GM10248 (cell line): Measurements from ENCODE around the gene UNC13C.
A peak's percentile ranks its signal among the peaks of the same experiment; 100 is the strongest.
"Not testable (repeated sequence)": the region's sequence is repeated elsewhere in the genome, so short reads cannot be mapped to it uniquely, and the experiment has no call there.

ENCODE experiments used
- CTCF ChIA-PET: fragments of 300-600 bp; sonication (Branson Sonifier 250); formaldehyde crosslinking; extraction: SDS; loops from one replicate; lab custom pipeline; 2021; ENCODE audit warnings: antibody characterized with exemption; lab: Yijun Ruan, JAX
- POLR2A ChIA-PET: fragments of 350-650 bp; sonication (Branson Sonifier 250); formaldehyde crosslinking; extraction: SDS; loops from one replicate; lab custom pipeline; 2020; ENCODE audit warnings: antibody characterized with exemption; lab: Yijun Ruan, JAX
- DNase-seq: peaks from one replicate; pipeline ENCODE4 v3.0.0; 2012; ENCODE audit errors: extremely low spot score
- TF ChIP-seq, protein P1 (sequence below): IDR thresholded peaks from 2 replicates; pipeline ENCODE4 v1.5.1; 2012; ENCODE audit warnings: mild to moderate bottlenecking, low read depth; ENCODE audit errors: extremely low read depth, missing control alignments, control extremely low read depth

The UNC13C gene

DNA sequence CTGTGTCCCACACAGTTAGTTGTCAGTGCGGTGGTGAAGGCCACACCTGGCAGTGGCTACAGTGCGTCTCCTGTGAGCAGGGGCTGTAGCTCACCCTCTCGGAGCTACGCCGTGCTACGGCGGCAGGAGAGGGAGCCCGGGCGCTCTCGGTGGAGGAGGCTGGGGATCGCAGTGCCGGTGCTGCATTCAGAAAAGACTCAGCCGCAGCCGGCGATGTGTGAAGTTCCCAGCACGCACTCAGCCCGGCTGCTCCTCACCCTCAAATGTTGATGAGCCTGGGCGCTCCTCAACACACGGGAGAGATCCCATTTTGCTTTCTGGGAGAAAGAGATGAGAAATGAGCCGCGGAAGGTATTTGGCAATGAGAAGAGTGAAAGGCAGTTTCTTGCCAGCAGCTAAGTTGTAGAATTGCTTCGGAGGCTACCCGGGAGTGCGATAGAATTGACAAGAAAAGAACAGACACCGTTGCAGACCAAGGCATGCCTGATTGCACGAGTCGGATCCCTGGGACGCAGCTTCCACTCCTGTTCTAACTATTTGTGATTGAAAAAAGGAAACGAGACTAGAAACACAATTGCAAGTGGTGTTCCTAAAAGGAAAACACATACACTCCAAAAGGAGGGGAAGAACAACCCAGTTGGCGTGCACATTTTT lies at the start of gene UNC13C:
Gene UNC13C (plus strand): TSS at position 189 of the 654 bp plus-strand sequence. CDS start 34,463 bp downstream, outside the sequence.
- CTCF ChIA-PET, result no interaction called here
- POLR2A ChIA-PET, result no interaction called here
- DNase-seq, result no peak
- TF ChIP-seq, protein P1, sequence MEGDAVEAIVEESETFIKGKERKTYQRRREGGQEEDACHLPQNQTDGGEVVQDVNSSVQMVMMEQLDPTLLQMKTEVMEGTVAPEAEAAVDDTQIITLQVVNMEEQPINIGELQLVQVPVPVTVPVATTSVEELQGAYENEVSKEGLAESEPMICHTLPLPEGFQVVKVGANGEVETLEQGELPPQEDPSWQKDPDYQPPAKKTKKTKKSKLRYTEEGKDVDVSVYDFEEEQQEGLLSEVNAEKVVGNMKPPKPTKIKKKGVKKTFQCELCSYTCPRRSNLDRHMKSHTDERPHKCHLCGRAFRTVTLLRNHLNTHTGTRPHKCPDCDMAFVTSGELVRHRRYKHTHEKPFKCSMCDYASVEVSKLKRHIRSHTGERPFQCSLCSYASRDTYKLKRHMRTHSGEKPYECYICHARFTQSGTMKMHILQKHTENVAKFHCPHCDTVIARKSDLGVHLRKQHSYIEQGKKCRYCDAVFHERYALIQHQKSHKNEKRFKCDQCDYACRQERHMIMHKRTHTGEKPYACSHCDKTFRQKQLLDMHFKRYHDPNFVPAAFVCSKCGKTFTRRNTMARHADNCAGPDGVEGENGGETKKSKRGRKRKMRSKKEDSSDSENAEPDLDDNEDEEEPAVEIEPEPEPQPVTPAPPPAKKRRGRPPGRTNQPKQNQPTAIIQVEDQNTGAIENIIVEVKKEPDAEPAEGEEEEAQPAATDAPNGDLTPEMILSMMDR, result no peak

DNA sequence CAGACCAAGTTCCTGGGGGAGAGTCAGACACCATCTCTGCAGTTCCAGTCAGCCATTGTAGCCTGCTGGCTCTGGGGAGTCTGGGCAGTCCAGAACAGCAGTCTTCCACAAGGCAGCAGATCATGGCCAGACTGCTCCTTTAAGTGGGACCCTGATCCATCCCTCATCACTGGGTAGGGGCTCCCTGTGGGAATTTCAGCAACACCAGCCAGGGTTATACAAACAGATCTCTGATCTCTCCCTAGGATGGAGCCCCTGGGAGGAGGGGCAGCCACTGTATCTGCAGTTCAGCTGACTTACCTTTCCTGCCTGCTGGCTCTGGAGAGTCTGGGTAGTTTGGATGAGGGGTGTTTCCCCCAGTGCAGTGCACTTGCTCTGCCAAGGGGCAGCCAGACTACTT lies 42.1 kb upstream of the UNC13C start:
- no peak for DNase-seq
- POLR2A ChIA-PET, result no interaction called here
- CTCF ChIA-PET, result no interaction called here
- TF ChIP-seq, protein P1, result no peak

DNA sequence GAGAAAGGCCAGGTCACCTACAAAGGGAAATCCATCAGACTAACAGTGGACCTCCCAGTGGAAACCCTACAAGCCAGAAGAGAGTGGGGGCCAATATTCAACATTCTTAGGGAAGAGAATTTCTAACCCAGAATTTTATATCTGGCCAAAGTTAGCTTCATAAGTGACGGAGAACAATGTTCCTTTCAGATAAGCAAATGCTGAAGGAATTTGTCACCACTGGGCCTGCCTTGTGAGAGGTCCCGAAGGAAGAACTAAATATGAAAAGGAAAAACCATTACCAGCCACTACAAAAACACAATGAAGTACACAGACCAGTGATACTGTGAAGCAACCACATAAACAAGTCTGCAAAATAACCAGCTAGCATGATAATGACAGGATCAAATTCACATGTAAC lies 40.6 kb upstream of the UNC13C start:
- DNase-seq, POLR2A ChIA-PET: not testable (repeated sequence)
- CTCF ChIA-PET, result interaction anchor here (1.0 kb wide), 1 partner anchor 10 kb away, joined by 4 read pairs; no protein-coding TSS in a partner anchor

DNA sequence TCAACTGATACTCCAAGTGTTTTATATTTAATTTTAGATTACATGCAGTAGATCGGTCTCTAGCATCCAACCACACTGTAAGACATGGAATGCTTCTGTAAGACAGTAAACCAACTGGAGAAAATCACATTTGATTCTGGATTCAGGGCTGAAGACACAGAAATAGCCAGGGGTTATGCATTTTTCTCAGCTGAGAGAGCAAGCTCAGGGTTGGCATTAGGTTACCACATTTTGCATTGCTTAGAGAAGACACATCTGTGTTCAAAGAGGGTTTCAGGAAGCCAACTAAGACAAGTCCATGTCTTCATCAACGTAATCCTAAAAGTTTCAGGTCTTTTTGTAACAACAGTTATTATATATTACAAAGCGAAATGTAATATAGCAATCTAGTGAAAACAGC lies 27.7 kb upstream of the UNC13C start:
- no peak for DNase-seq
- TF ChIP-seq, protein P1, result no peak
- POLR2A ChIA-PET, result no interaction called here
- CTCF ChIA-PET, result no interaction called here

DNA sequence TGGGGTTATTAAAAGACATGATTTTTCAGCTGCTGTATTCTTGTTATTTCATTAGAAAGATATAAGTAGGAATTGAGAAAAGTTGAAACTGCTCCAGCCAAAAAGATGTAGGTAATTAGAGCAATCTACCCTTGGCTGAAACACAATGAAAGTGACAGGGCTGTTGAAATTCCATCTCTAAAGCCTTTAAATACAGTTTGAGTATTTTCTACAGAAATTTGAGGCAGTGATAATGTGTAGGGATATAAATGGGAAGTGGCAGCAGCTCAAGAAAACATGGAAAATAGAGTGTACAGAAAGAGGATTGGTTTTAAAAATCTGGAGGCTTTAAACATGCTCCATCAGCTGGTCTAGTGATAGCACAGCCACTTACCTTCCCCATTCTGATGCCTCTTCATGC lies 22.8 kb upstream of the UNC13C start:
- ChIA-PET CTCF (interaction anchor here (0.7 to 1.1 kb wide), 3 partner anchors 8 to 19 kb away, joined by 3 read pairs; no protein-coding TSS in a partner anchor), POLR2A (no interaction called here)
- TF ChIP-seq, protein P1, result no peak
- no peak for DNase-seq

DNA sequence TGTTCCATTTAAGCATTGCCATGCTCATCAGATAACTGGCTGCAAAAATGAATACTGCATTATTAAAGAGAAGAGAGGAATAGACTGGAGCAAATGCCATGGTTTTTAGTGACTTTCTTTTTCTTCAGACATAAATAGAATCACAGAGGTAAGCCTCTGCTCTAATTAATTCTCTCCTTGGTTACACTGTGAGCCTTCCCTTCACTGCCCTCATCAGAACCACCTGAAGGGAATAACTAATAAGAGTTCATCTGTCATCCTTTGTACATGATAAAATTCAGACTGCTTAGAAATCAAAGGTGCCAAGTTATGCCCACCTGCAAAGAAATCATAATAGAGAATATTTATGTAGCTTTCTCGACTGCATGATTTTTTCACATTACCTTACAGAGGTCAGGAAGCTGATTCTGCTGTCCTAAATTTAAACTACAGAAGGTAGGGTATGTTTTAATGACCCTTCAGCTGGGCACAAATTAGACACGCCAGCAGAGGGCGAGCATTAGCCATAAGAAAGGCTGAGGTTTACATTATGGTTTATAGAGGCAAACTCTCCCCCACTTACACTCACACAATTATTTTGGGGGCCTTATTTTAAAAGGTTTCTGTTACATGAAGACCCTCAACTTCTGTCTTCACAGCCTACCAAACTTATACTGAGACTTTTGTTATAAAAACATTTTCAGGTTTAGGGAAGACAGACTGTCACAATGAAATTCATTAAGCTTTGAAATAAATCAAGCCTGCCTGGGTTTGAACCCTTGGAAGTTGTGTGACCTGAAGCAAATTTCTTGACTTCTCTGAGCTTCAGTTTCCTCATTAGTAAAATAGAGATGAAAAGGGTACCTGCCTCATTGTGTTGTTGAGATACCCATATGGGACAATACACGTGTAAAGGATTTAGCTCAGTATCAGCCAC lies 15.3 kb upstream of the UNC13C start:
- TF ChIP-seq, protein P1, result peak; percentile 56
- DNase-seq, result no peak
- CTCF ChIA-PET, result interaction anchor here (0.9 to 3.1 kb wide), 10 partner anchors 7 to 1476 kb away, joined by 3 to 14 read pairs (median 4); no protein-coding TSS in a partner anchor
- POLR2A ChIA-PET, result no interaction called here
